Measurements from ENCODE around the gene EBF3. TPM values are rescaled to one million over a fixed set of nuclear protein-coding genes. Genes with fewer than 3 reads are reported as not detected.

EBF3 gene
- total and polyA plus RNA-seq, 9 of the 15 experiments (the other 6 are each of a cell fraction or from before 2014, with no cell fraction given) = not detected

DNA sequence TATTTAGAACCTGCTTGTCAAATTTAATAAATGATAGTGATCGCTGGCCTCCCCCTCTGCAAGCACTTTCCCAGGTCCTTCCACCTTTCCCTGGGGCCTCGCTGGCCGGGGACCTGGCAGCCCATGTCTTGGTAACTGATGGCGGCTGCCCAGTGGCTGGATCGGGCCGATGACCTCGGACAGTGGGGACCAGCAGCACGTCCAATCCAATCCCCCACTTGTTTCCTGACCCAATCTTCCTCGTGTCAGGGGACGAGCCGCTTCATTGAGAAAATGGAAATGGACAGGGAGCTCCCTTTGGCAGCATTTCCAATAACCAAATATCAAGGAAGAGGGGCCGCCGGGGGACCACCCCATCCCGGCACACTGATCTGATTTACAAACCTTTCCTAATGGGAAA lies 17.2 kb downstream of the EBF3 start (continued):
- no peak for TF ChIP-seq ZNF318 (IDR thresholded peaks at IDR 0.05; ENCODE audit: borderline replicate concordance in 1 of 2, low read depth in 1 of 2)
- no peak for TF ChIP-seq TSC22D4 (tag; IDR thresholded peaks at IDR 0.05)
- TF ChIP-seq ETV6 (IDR thresholded peaks at IDR 0.05; ENCODE audit: borderline replicate concordance in 1 of 2, low read depth in 2 of 2, low read length in 1 of 2) = no peak
- no peak for TF ChIP-seq ETV6 (CRISPR knock-in tag; IDR thresholded peaks at IDR 0.05; ENCODE audit: borderline replicate concordance)
- no peak for TF ChIP-seq ELK1 (CRISPR knock-in tag; IDR thresholded peaks at IDR 0.05)
- no peak for TF ChIP-seq REST (IDR thresholded peaks at IDR 0.05; ENCODE audit: borderline replicate concordance)
- no peak for TF ChIP-seq REST (CRISPR knock-in tag; IDR thresholded peaks at IDR 0.05; ENCODE audit: low read depth)
